ENCODE results near the gene RECQL. TPM values are rescaled to one million over a fixed set of nuclear protein-coding genes. Genes with fewer than 3 reads are reported as not detected.

The RECQL gene
- total and polyA plus RNA-seq, 2 donors (not counting 1 experiment from before 2014, with no cell fraction given): 54.8 to 62.6 TPM

GRCh38 chr12:21526721-21527345 is 25.4 kb upstream of the RECQL start:
- H2AFZ ChIP-seq (ENCODE audit: low read length): peak overlapping the region; percentile 19
- H3K4me1 ChIP-seq (ENCODE audit: control insufficient read depth, extremely low read depth, insufficient read depth, low read length): no peaks in the 10 kb centered on the region
- H3K36me3 ChIP-seq (ENCODE audit: control insufficient read depth, insufficient read depth, low read length): no peaks in the 10 kb centered on the region
- H3K4me2 ChIP-seq (ENCODE audit: extremely low read depth, insufficient read depth, low read length): peak overlapping the region; percentile 91
- H4K20me1 ChIP-seq (ENCODE audit: control insufficient read depth, extremely low read depth, insufficient read depth, low read length): no peaks in the 10 kb centered on the region
- peak overlapping the region in 2 of 4 experiments; percentile 62 to 74 for H3K4me3 ChIP-seq (replicated peaks in 1 of 4; ENCODE audit: control extremely low read depth in 1 of 4, insufficient read depth in 1 of 4, low read depth in 3 of 4, low read length in 4 of 4)
- TF ChIP-seq EZH2 (IDR thresholded peaks at IDR 0.05; ENCODE audit: low read length, missing control alignments) (no peak), CTCF (conservative IDR thresholded peaks at IDR 0.05 in 1 of 2, IDR thresholded peaks at IDR 0.05 in 1 of 2; ENCODE audit: low read depth in 1 of 2, low read length in 2 of 2) (no peak)
- H3K9me3 ChIP-seq (ENCODE audit: control insufficient read depth, insufficient read depth, low read depth, low read length): no peaks in the 10 kb centered on the region
- no peak overlapping the region for H3K9ac ChIP-seq (ENCODE audit: insufficient read depth, low read length)
- no peaks in the 10 kb centered on the region for H3K27me3 ChIP-seq (ENCODE audit: control insufficient read depth, insufficient read depth, low read length)
- DNase-seq (ENCODE audit: low read depth in 2 of 2): peak in 1 of 2 donors; percentile 3
- H3K79me2 ChIP-seq (ENCODE audit: control insufficient read depth, insufficient read depth, low read length): no peaks in the 10 kb centered on the region
- no peak overlapping the region for H3K27ac ChIP-seq (ENCODE audit: insufficient read depth, low read length)

GRCh38 chr12:21526053-21526452 is 24.6 kb upstream of the RECQL start, which contains the start of gene SPX:
Gene SPX, plus strand, starts transcription at chr12:21526296. Its CDS starts 177 bp downstream, at chr12:21526473.
- H4K20me1 ChIP-seq (ENCODE audit: control insufficient read depth, extremely low read depth, insufficient read depth, low read length): no peaks in the 10 kb centered on the region
- H3K4me2 ChIP-seq (ENCODE audit: extremely low read depth, insufficient read depth, low read length): peak within 1 kb of the TSS; percentile 91
- peak in 1 of 2 donors; percentile 55 for DNase-seq (ENCODE audit: low read depth in 2 of 2)
- no peaks in the 10 kb centered on the region for H3K9me3 ChIP-seq (ENCODE audit: control insufficient read depth, insufficient read depth, low read depth, low read length)
- H3K27ac ChIP-seq (ENCODE audit: insufficient read depth, low read length): no peak within 1 kb of the TSS
- TF ChIP-seq CTCF (conservative IDR thresholded peaks at IDR 0.05 in 1 of 2, IDR thresholded peaks at IDR 0.05 in 1 of 2; ENCODE audit: low read depth in 1 of 2, low read length in 2 of 2) (no peak), EZH2 (IDR thresholded peaks at IDR 0.05; ENCODE audit: low read length, missing control alignments) (no peak)
- H2AFZ ChIP-seq (ENCODE audit: low read length): peak within 1 kb of the TSS; percentile 19
- H3K4me3 ChIP-seq (replicated peaks in 1 of 4; ENCODE audit: control extremely low read depth in 1 of 4, insufficient read depth in 1 of 4, low read depth in 3 of 4, low read length in 4 of 4): peak within 1 kb of the TSS in 2 of 4 experiments; percentile 62 to 74
- no peaks in the 10 kb centered on the region for H3K4me1 ChIP-seq (ENCODE audit: control insufficient read depth, extremely low read depth, insufficient read depth, low read length)
- no peaks in the 10 kb centered on the region for H3K27me3 ChIP-seq (ENCODE audit: control insufficient read depth, insufficient read depth, low read length)
- H3K36me3 ChIP-seq (ENCODE audit: control insufficient read depth, insufficient read depth, low read length): no peaks in the 10 kb centered on the region
- no peaks in the 10 kb centered on the region for H3K79me2 ChIP-seq (ENCODE audit: control insufficient read depth, insufficient read depth, low read length)
- no peak within 1 kb of the TSS for H3K9ac ChIP-seq (ENCODE audit: insufficient read depth, low read length)

GRCh38 chr12:21523148-21523547 is 21.7 kb upstream of the RECQL start:
- H3K4me2 ChIP-seq (ENCODE audit: extremely low read depth, insufficient read depth, low read length): no peak overlapping the region
- no peak overlapping the region for H3K9ac ChIP-seq (ENCODE audit: insufficient read depth, low read length)
- no peak overlapping the region for H3K4me3 ChIP-seq (replicated peaks in 1 of 4; ENCODE audit: control extremely low read depth in 1 of 4, insufficient read depth in 1 of 4, low read depth in 3 of 4, low read length in 4 of 4)
- H3K27ac ChIP-seq (ENCODE audit: insufficient read depth, low read length): no peak overlapping the region
- no peak overlapping the region for H2AFZ ChIP-seq (ENCODE audit: low read length)
- TF ChIP-seq CTCF (conservative IDR thresholded peaks at IDR 0.05 in 1 of 2, IDR thresholded peaks at IDR 0.05 in 1 of 2; ENCODE audit: low read depth in 1 of 2, low read length in 2 of 2): no peak
- H3K27me3 ChIP-seq (ENCODE audit: control insufficient read depth, insufficient read depth, low read length): no peaks in the 10 kb centered on the region
- H3K4me1 ChIP-seq (ENCODE audit: control insufficient read depth, extremely low read depth, insufficient read depth, low read length): no peaks in the 10 kb centered on the region
- H3K9me3 ChIP-seq (ENCODE audit: control insufficient read depth, insufficient read depth, low read depth, low read length): no peaks in the 10 kb centered on the region
- H3K79me2 ChIP-seq (ENCODE audit: control insufficient read depth, insufficient read depth, low read length): no peaks in the 10 kb centered on the region
- H4K20me1 ChIP-seq (ENCODE audit: control insufficient read depth, extremely low read depth, insufficient read depth, low read length): no peaks in the 10 kb centered on the region
- no peak for DNase-seq (ENCODE audit: low read depth in 2 of 2)
- H3K36me3 ChIP-seq (ENCODE audit: control insufficient read depth, insufficient read depth, low read length): no peaks in the 10 kb centered on the region

Data from fibroblast of lung (primary cell).